8988T (cell line): ENCODE measurements around the gene GTF2IRD1.
"Not testable (repeated sequence)": the region's sequence is repeated elsewhere in the genome, so short reads cannot be mapped to it uniquely, and the experiment has no call there.

Source experiments
- DNase-seq: peaks from one replicate; pipeline ENCODE4 v3.0.0; 2011

GTF2IRD1 gene

GRCh38 chr7:74494076-74494548, 40.4 kb downstream of the GTF2IRD1 start:
- no peak for DNase-seq

- DNase-seq = no peak
Measured at GRCh38 chr7:74495112-74496086, 41.7 kb downstream of the GTF2IRD1 start.

GRCh38 chr7:74496272-74496671, 42.6 kb downstream of the GTF2IRD1 start:
- no peak for DNase-seq

GRCh38 chr7:74496773-74497172, 43.1 kb downstream of the GTF2IRD1 start:
- not testable (repeated sequence) for DNase-seq

GRCh38 chr7:74498354-74498753, 44.6 kb downstream of the GTF2IRD1 start:
- no peak for DNase-seq

GRCh38 chr7:74498996-74499834, 45.5 kb downstream of the GTF2IRD1 start:
- no peak for DNase-seq

- DNase-seq = no peak
Measured at GRCh38 chr7:74499835-74500388, 46.2 kb downstream of the GTF2IRD1 start.

GRCh38 chr7:74501298-74501697, 47.6 kb downstream of the GTF2IRD1 start:
- DNase-seq = no peak

- DNase-seq = no peak
Measured at GRCh38 chr7:74502216-74502891, 48.6 kb downstream of the GTF2IRD1 start.

GRCh38 chr7:74503061-74503460, 49.4 kb downstream of the GTF2IRD1 start:
- DNase-seq = no peak

GRCh38 chr7:74503943-74504342, 50.2 kb downstream of the GTF2IRD1 start:
- no peak for DNase-seq

GRCh38 chr7:74505471-74506324, 52.0 kb downstream of the GTF2IRD1 start:
- DNase-seq = no peak

GRCh38 chr7:74506325-74506724, 52.6 kb downstream of the GTF2IRD1 start:
- no peak for DNase-seq

GRCh38 chr7:74507538-74508319, 54.0 kb downstream of the GTF2IRD1 start:
- DNase-seq = no peak

- DNase-seq = not testable (repeated sequence)
Measured at GRCh38 chr7:74509453-74509852, 55.7 kb downstream of the GTF2IRD1 start.

- no peak for DNase-seq
Measured at GRCh38 chr7:74511345-74511744, 57.6 kb downstream of the GTF2IRD1 start.

GRCh38 chr7:74512762-74513161, 59.1 kb downstream of the GTF2IRD1 start:
- no peak for DNase-seq

- DNase-seq = no peak
Measured at GRCh38 chr7:74514131-74514591, 60.5 kb downstream of the GTF2IRD1 start.

GRCh38 chr7:74515276-74515675, 61.6 kb downstream of the GTF2IRD1 start:
- DNase-seq = no peak

GRCh38 chr7:74516214-74516613, 62.5 kb downstream of the GTF2IRD1 start:
- DNase-seq = no peak

- DNase-seq = no peak
Measured at GRCh38 chr7:74518041-74518440, 64.3 kb downstream of the GTF2IRD1 start.
